ENCODE results near the gene TAOK1.

DNA sequence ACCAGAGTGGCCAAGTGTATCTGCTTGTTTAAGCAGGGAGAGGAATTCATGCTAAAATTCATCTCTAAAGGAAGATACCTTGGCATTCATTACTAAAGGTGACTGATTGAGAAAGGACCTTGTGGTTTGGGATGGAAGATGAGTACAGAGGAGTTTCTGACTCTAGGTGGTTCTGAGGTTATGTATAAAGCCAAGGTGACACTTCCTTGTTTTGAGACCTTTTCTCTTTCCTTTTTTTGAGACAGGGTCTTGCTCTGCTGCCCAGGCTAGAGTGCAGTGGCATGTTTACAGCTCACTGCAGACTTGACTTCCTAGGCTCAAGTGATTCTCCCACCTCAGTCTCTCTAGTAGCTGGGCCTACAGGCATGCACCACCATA lies 167.6 kb downstream of the TAOK1 start:
- TF ChIP-seq REST (IDR thresholded peaks at IDR 0.05; ENCODE audit: low read depth), result no peak
- TF ChIP-seq POLR2AphosphoS5 (IDR thresholded peaks at IDR 0.05; ENCODE audit: low read depth, low read length), result no peak
- TF ChIP-seq, protein P1, sequence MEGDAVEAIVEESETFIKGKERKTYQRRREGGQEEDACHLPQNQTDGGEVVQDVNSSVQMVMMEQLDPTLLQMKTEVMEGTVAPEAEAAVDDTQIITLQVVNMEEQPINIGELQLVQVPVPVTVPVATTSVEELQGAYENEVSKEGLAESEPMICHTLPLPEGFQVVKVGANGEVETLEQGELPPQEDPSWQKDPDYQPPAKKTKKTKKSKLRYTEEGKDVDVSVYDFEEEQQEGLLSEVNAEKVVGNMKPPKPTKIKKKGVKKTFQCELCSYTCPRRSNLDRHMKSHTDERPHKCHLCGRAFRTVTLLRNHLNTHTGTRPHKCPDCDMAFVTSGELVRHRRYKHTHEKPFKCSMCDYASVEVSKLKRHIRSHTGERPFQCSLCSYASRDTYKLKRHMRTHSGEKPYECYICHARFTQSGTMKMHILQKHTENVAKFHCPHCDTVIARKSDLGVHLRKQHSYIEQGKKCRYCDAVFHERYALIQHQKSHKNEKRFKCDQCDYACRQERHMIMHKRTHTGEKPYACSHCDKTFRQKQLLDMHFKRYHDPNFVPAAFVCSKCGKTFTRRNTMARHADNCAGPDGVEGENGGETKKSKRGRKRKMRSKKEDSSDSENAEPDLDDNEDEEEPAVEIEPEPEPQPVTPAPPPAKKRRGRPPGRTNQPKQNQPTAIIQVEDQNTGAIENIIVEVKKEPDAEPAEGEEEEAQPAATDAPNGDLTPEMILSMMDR (IDR thresholded peaks at IDR 0.05 in 2 of 3, conservative IDR thresholded peaks at IDR 0.05 in 1 of 3; ENCODE audit: borderline replicate concordance in 1 of 3, insufficient read depth in 1 of 3, low read depth in 2 of 3, low read length in 2 of 3), result no peak
- TF ChIP-seq POLR2A (IDR thresholded peaks at IDR 0.05; ENCODE audit: borderline replicate concordance, extremely low read depth, insufficient read depth, insufficient read length), result no peak
- TF ChIP-seq SP1 (IDR thresholded peaks at IDR 0.05; ENCODE audit: low read depth), result no peak
- TF ChIP-seq, protein P2, sequence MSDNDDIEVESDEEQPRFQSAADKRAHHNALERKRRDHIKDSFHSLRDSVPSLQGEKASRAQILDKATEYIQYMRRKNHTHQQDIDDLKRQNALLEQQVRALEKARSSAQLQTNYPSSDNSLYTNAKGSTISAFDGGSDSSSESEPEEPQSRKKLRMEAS (IDR thresholded peaks at IDR 0.05), result no peak
- TF ChIP-seq EGR1 (IDR thresholded peaks at IDR 0.05; ENCODE audit: low read depth), result no peak
- no peak for TF ChIP-seq SIN3A (IDR thresholded peaks at IDR 0.05; ENCODE audit: low read depth)
- no peak for TF ChIP-seq RAD21 (IDR thresholded peaks at IDR 0.05; ENCODE audit: low read depth)
- no peak for TF ChIP-seq ZBTB33 (IDR thresholded peaks at IDR 0.05; ENCODE audit: extremely low read depth, insufficient replicate concordance, low read length)

Measured in HCT116 (cell line).